DOHH2 (cell line): ENCODE results near the gene EFNA5.

Source experiments
- H3F3A ChIP-seq: fragments of 200-600 bp; sonication (generic), shearing (Covaris generic); 2 replicates; pipeline ENCODE4 v1.6.0; 2016; ENCODE audit warnings: antibody characterized with exemption, mild to moderate bottlenecking; ENCODE audit not compliant: control insufficient read depth, insufficient read depth
- H3K27ac ChIP-seq: fragments of 200-600 bp; sonication (generic); 2 replicates; pipeline ENCODE4 v1.5.1; 2014; ENCODE audit warnings: low read depth, mild to moderate bottlenecking, low read length, moderate library complexity
- H3K27me3 ChIP-seq: fragments of 200-600 bp; sonication (generic); 2 replicates; pipeline ENCODE4 v1.6.1; 2014; ENCODE audit warnings: mild to moderate bottlenecking, low read length, mixed read lengths; ENCODE audit not compliant: control insufficient read depth
- H3K36me3 ChIP-seq: fragments of 200-600 bp; sonication (generic); 2 replicates; pipeline ENCODE4 v1.6.1; 2014; ENCODE audit warnings: mild to moderate bottlenecking, low read length, moderate library complexity, mixed read lengths; ENCODE audit not compliant: control insufficient read depth
- H3K4me1 ChIP-seq: fragments of 200-600 bp; sonication (generic); 2 replicates; pipeline ENCODE4 v1.6.1; 2014; ENCODE audit warnings: mild to moderate bottlenecking, low read length, mixed read lengths; ENCODE audit not compliant: control insufficient read depth
- H3K4me2 ChIP-seq: fragments of 200-600 bp; sonication (generic); 2 replicates; pipeline ENCODE4 v1.6.0; 2014; ENCODE audit warnings: mild to moderate bottlenecking, low read length, moderate library complexity
- H3K4me3 ChIP-seq: fragments of 200-600 bp; sonication (generic); 2 replicates; pipeline ENCODE4 v1.5.1; 2014; ENCODE audit warnings: mild to moderate bottlenecking, low read length, mixed read lengths
- H3K79me2 ChIP-seq: fragments of 200-600 bp; sonication (generic); 2 replicates; pipeline ENCODE4 v1.6.1; 2014; ENCODE audit warnings: mild to moderate bottlenecking, low read length, mixed read lengths; ENCODE audit not compliant: control insufficient read depth
- H3K9me2 ChIP-seq: fragments of 200-600 bp; sonication (generic); replicated peaks from 2 replicates; pipeline ENCODE4 v1.6.1; 2014; ENCODE audit warnings: mild to moderate bottlenecking, low read length, mixed read lengths; ENCODE audit not compliant: control insufficient read depth
- H3K9me3 ChIP-seq: fragments of 200-600 bp; sonication (generic); 2 replicates; pipeline ENCODE4 v1.6.1; 2014; ENCODE audit warnings: antibody characterized with exemption, low read length, mixed read lengths; ENCODE audit not compliant: control insufficient read depth, insufficient read depth
- H4K20me1 ChIP-seq: fragments of 200-600 bp; sonication (generic); 2 replicates; pipeline ENCODE4 v1.6.0; 2014; ENCODE audit warnings: low read depth, mild to moderate bottlenecking, antibody characterized with exemption, low read length, moderate library complexity; ENCODE audit not compliant: control insufficient read depth, insufficient read depth
- EZH2phosphoT487 ChIP-seq: fragments of 200-600 bp; sonication (generic); IDR thresholded peaks from 2 replicates; pipeline ENCODE4 v1.6.1; 2017; ENCODE audit warnings: borderline replicate concordance, mild to moderate bottlenecking, antibody characterized with exemption, low read length, moderate library complexity, mixed read lengths
- TF ChIP-seq, protein P1 (sequence below): fragments of 200-600 bp; sonication (generic); IDR thresholded peaks from one replicate; pipeline ENCODE4 v1.5.1; 2014; ENCODE audit warnings: antibody characterized with exemption, mild to moderate bottlenecking, low read depth, low read length; ENCODE audit not compliant: poor library complexity, severe bottlenecking

The EFNA5 gene

DNA sequence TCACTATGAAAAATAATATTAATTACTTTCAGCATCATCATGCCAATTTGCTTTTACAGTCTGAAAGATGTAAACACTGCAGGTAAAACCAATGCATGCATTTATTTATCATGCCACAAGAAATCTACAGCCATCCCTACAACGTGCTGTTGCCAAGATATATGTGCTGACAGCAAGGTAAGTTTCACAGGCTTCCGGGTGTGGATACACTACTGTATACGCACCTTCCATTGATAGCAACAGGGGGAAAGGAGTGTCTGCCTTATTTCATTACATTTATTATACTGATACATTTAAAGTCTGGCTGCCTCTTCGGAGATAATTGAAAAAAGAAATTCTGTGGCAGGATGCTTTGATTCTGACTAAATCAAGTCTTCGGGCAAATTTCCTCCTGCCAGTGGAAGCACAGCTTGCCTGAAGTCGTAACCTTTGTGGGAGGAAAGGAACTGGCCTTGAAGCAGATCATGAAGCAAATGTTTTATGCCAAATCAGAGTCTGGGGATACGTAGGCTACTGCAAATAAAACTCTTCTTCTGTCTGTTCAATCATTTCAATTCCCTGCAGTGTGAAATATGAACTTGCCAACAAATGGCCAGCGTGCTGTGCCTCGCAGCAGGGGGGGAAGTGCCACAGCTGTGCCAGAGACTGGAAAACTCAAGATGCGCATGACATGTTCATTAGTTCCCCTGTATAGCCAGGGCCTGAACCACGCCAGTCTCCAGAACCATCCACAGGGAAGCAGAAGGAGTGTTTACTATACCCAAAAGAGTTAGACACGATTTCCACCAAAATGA lies 268.1 kb downstream of the EFNA5 start:
- no peaks in the 10 kb centered on the region for H3K9me2 ChIP-seq
- no peaks in the 10 kb centered on the region for H4K20me1 ChIP-seq
- H3K4me3 ChIP-seq, result no peak overlapping the region
- H3K36me3 ChIP-seq, result no peaks in the 10 kb centered on the region
- no peak for TF ChIP-seq EZH2phosphoT487
- TF ChIP-seq, protein P1, sequence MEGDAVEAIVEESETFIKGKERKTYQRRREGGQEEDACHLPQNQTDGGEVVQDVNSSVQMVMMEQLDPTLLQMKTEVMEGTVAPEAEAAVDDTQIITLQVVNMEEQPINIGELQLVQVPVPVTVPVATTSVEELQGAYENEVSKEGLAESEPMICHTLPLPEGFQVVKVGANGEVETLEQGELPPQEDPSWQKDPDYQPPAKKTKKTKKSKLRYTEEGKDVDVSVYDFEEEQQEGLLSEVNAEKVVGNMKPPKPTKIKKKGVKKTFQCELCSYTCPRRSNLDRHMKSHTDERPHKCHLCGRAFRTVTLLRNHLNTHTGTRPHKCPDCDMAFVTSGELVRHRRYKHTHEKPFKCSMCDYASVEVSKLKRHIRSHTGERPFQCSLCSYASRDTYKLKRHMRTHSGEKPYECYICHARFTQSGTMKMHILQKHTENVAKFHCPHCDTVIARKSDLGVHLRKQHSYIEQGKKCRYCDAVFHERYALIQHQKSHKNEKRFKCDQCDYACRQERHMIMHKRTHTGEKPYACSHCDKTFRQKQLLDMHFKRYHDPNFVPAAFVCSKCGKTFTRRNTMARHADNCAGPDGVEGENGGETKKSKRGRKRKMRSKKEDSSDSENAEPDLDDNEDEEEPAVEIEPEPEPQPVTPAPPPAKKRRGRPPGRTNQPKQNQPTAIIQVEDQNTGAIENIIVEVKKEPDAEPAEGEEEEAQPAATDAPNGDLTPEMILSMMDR, result no peak
- H3K9me3 ChIP-seq, result no peaks in the 10 kb centered on the region
- H3K4me2 ChIP-seq, result no peak overlapping the region
- H3K79me2 ChIP-seq, result no peaks in the 10 kb centered on the region
- H3K4me1 ChIP-seq, result no peaks in the 10 kb centered on the region
- peaks cover 10% of the 10 kb centered on the region for H3K27me3 ChIP-seq
- H3K27ac ChIP-seq, result no peak overlapping the region
- H3F3A ChIP-seq, result no peaks in the 10 kb centered on the region

DNA sequence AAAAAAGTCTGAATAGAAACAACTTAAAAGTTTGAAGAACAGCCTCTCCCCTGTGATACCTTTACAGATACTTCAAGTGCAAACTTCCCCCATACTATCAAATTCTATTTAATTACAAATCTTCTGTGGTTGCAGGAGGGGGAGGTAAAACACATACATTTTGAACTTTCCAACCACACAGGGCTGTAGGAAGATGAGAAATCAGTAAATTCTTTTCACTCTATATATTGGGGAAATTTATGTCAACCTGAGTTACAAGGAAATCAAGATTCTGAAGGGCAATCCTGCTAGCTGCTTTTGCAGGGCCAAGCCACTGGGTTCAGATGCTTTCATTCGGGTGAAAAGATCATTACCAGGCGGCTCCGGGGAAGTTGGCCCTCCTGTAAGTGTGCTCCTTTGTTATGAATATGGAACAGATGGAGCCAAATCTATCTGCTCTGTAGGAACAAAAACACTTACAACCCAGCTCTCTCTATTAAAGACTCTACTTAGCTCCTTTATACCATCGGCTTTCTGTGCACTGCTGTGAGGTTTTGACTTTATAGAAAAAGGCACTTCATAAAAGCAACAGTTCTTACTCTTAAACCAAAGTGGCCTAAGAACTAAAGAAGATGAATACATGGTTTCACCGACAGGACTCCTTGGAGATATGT lies 269.1 kb downstream of the EFNA5 start:
- no peak for TF ChIP-seq EZH2phosphoT487
- TF ChIP-seq, protein P1, result no peak
- Histone ChIP-seq H3K36me3 (no peaks in the 10 kb centered on the region), H3K79me2 (no peaks in the 10 kb centered on the region), H3K9me2 (no peaks in the 10 kb centered on the region), H4K20me1 (no peaks in the 10 kb centered on the region), H3K27me3 (peaks cover 10% of the 10 kb centered on the region), H3K4me2 (no peak overlapping the region), H3K4me1 (no peaks in the 10 kb centered on the region), H3K9me3 (no peaks in the 10 kb centered on the region), H3K27ac (no peak overlapping the region), H3K4me3 (no peak overlapping the region), H3F3A (no peaks in the 10 kb centered on the region)

DNA sequence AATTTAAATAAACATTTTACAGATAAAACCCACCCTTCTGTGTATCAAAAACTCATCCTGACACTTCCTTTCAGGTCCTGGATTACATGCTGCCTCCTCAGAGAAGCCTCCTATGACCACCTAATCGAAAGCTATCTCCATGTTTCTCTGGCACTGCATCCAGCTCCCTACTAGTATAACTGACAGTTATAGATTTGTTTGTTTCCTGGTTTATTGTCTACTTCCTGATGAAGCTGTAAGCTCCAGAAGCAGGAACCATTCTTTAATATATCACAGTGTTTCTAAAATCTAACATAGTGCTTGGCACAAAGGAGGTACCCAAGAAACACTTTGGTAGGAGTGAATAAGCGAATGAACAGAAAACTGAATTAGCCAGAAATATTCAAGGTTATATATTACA lies 270.4 kb downstream of the EFNA5 start:
- Histone ChIP-seq H3K9me3 (no peaks in the 10 kb centered on the region), H3K27ac (no peak overlapping the region)

More for the DNA sequence above, 270.4 kb downstream of the EFNA5 start:
- Histone ChIP-seq H3K9me2 (no peaks in the 10 kb centered on the region), H3K79me2 (no peaks in the 10 kb centered on the region), H3K4me3 (no peak overlapping the region), H3K36me3 (no peaks in the 10 kb centered on the region), H3K4me2 (no peak overlapping the region), H3F3A (no peaks in the 10 kb centered on the region), H3K27me3 (peaks cover 10% of the 10 kb centered on the region), H4K20me1 (no peaks in the 10 kb centered on the region), H3K4me1 (no peaks in the 10 kb centered on the region)
- no peak for TF ChIP-seq EZH2phosphoT487
- TF ChIP-seq, protein P1, result no peak
